Natural killer cell (primary cell): ENCODE data around the gene SOAT2. TPM values are rescaled to one million over a fixed set of nuclear protein-coding genes. Genes with fewer than 3 reads are reported as not detected.
A peak's percentile ranks its signal among the peaks of the same experiment; 100 is the strongest.

ENCODE experiments used
- ATAC-seq, 3 donors: fragments of 150-1000 bp in 2 of 3; fragments of 200-7000 bp in 1 of 3; cut with Tn5 transposase; 1 replicate in 1 of 3; 2 replicates in 2 of 3; pipeline ENCODE4 v1.10.0; 2021; ENCODE audit warnings: mild to moderate bottlenecking in 2 of 3, moderate library complexity in 2 of 3
- DNase-seq, 2 donors: peaks; one replicate each; pipeline versions ENCODE4 v3.0.0 to v3.0.0-alpha.2; 2013 to 2021; ENCODE audit warnings: mixed read lengths in 1 of 2
- H3K27ac ChIP-seq: one replicate; pipeline ENCODE4 v1.5.1; 2013; ENCODE audit warnings: mild to moderate bottlenecking, low read length
- H3K27me3 ChIP-seq: one replicate; pipeline ENCODE4 v1.6.1; 2013; ENCODE audit warnings: low read length; ENCODE audit not compliant: control insufficient read depth, insufficient read depth
- H3K36me3 ChIP-seq: one replicate; pipeline ENCODE4 v1.6.1; 2013; ENCODE audit warnings: low read length; ENCODE audit not compliant: control insufficient read depth, insufficient read depth
- H3K4me1 ChIP-seq: one replicate; pipeline ENCODE4 v1.6.1; 2013; ENCODE audit warnings: low read length; ENCODE audit not compliant: control insufficient read depth, insufficient read depth
- H3K4me3 ChIP-seq: one replicate; pipeline ENCODE4 v1.5.1; 2013; ENCODE audit warnings: low read length
- H3K9me3 ChIP-seq: one replicate; pipeline ENCODE4 v1.6.1; 2013; ENCODE audit warnings: low read length; ENCODE audit not compliant: control insufficient read depth, insufficient read depth
- H3K27ac Mint-ChIP-seq, 2 donors: one replicate each; pipeline ENCODE4 v1.8.0; 2022; ENCODE audit warnings: mild to moderate bottlenecking in 2 of 2, mixed read lengths in 2 of 2, moderate library complexity in 1 of 2
- H3K27me3 Mint-ChIP-seq, 2 donors: one replicate each; pipeline ENCODE4 v1.8.0; 2022; ENCODE audit warnings: low read depth in 2 of 2, mixed read lengths in 2 of 2
- H3K36me3 Mint-ChIP-seq: one replicate; pipeline ENCODE4 v1.8.0; 2022; ENCODE audit warnings: mixed read lengths
- H3K4me1 Mint-ChIP-seq, 2 donors: one replicate each; pipeline ENCODE4 v1.8.0; 2022; ENCODE audit warnings: mixed read lengths in 2 of 2
- H3K4me3 Mint-ChIP-seq: one replicate; pipeline ENCODE4 v1.8.0; 2022; ENCODE audit warnings: mild to moderate bottlenecking, moderate library complexity, mixed read lengths
- H3K9me3 Mint-ChIP-seq, 2 donors: one replicate each; pipeline ENCODE4 v1.8.0; 2022; ENCODE audit warnings: mixed read lengths in 2 of 2
- WGBS: methylation state at CpG from one replicate; pipeline ENCODE4 v1.1.7; 2013; ENCODE audit warnings: missing lambda C conversion rate; ENCODE audit not compliant: insufficient coverage; 5-methylcytosine and 5-hydroxymethylcytosine counted together
- intact Hi-C: fragments of 100-400 bp; cut with micrococcal nuclease; formaldehyde crosslinking; loops from one replicate; pipeline ENCODE4 v1.14.2; 2022
- total RNA-seq, 4 donors: library from RNA; stranded (reverse); fragments of 120-200 nt in 1 of 4; gene quantifications; one replicate each; pipeline versions ENCODE4 v1.2.3 to v1.2.4, GENCODE V29; 2013 to 2022
- TF ChIP-seq, protein P1 (sequence below): fragments of 200-600 bp; IDR thresholded peaks from one replicate; pipeline ENCODE4 v1.8.0; 2022; ENCODE audit warnings: antibody characterized with exemption

SOAT2 gene
- total RNA-seq, 3 donors from 2014 or later (not counting 1 experiment from before 2014, with no cell fraction given) = not detected

DNA sequence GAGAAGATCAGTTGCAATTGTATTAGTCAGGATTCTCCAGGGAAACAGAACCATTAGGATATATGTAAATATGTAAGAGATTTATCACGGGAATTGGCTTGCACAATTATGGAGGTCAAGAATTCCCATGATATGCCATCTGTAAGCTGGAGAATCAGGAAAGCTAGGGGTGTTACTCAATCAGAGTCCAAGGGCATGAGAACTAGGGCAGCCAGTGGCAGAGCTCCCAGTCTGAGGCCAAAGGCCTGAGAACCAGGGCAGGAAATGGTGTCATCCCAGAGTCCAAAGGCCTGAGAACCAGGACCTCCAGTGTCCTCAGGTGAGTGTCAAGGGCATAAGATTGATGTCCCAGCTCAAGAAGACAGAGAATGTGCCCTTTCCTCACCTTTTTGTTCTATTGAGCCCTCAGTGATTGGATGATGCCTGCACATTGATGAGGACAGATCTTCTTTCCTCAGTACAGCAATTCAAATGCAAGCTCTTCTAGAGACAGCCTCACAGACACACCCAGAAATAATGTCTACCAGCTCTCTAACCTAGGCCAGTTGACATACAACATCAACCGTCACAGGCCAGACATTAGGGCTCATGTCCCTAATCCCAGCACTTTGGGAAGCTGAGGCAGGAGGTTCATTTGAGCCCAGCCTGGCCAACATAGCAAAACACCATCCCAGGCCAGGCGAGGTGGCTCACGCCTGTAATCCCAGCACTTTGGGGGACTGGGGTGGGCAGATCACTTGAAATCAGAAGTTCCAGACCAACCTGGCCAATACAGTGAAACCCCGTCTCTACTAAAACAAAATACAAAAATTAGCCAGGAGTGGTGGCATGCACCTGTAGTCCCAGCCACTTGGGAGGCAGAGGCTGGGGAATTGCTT is 42.3 kb downstream of the SOAT2 start:
- H3K4me3 ChIP-seq = no peak overlapping the region
- H3K27me3 Mint-ChIP-seq = no peaks in the 10 kb centered on the region
- 90% methylated on average over 5 of the region's 5 CpGs for WGBS
- ATAC-seq (no peak), DNase-seq (no peak)
- H3K27me3 ChIP-seq = no peaks in the 10 kb centered on the region
- H3K4me1 Mint-ChIP-seq = no peaks in the 10 kb centered on the region
- no peaks in the 10 kb centered on the region for H3K9me3 Mint-ChIP-seq
- H3K4me1 ChIP-seq = no peaks in the 10 kb centered on the region
- H3K27ac ChIP-seq = no peak overlapping the region
- H3K36me3 ChIP-seq = no peaks in the 10 kb centered on the region
- TF ChIP-seq, protein P1, sequence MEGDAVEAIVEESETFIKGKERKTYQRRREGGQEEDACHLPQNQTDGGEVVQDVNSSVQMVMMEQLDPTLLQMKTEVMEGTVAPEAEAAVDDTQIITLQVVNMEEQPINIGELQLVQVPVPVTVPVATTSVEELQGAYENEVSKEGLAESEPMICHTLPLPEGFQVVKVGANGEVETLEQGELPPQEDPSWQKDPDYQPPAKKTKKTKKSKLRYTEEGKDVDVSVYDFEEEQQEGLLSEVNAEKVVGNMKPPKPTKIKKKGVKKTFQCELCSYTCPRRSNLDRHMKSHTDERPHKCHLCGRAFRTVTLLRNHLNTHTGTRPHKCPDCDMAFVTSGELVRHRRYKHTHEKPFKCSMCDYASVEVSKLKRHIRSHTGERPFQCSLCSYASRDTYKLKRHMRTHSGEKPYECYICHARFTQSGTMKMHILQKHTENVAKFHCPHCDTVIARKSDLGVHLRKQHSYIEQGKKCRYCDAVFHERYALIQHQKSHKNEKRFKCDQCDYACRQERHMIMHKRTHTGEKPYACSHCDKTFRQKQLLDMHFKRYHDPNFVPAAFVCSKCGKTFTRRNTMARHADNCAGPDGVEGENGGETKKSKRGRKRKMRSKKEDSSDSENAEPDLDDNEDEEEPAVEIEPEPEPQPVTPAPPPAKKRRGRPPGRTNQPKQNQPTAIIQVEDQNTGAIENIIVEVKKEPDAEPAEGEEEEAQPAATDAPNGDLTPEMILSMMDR = no peak
- intact Hi-C loops = no loop called here
- no peak overlapping the region for H3K27ac Mint-ChIP-seq
- H3K9me3 ChIP-seq = no peaks in the 10 kb centered on the region
- no peaks in the 10 kb centered on the region for H3K36me3 Mint-ChIP-seq
- no peak overlapping the region for H3K4me3 Mint-ChIP-seq

DNA sequence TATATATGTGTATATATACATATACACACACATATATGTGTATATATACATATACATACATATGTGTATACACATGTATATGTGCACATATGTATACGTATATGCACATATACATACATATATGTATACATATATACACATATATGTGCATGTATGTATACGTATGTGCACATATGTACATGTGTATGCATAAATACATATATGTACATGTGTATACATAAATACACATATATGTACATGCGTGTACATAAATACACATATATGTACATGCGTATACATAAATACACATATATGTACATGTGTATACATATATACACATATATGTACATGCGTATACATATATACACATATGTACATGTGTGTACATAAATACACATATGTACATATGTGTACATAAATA is 43.9 kb downstream of the SOAT2 start:
- Mint-ChIP-seq H3K27me3 (no peaks in the 10 kb centered on the region), H3K4me3 (no peak overlapping the region), H3K27ac (no peak overlapping the region), H3K4me1 (no peaks in the 10 kb centered on the region), H3K9me3 (no peaks in the 10 kb centered on the region), H3K36me3 (no peaks in the 10 kb centered on the region)
- Histone ChIP-seq H3K4me3 (no peak overlapping the region), H3K9me3 (no peaks in the 10 kb centered on the region), H3K4me1 (no peaks in the 10 kb centered on the region), H3K36me3 (no peaks in the 10 kb centered on the region), H3K27me3 (no peaks in the 10 kb centered on the region), H3K27ac (no peak overlapping the region)
- DNase-seq = no peak
- no CpG with 5 or more reads among the region's 5 CpGs for WGBS
- no peak for ATAC-seq
- intact Hi-C loops = no loop called here
- TF ChIP-seq, protein P1 = no peak

DNA sequence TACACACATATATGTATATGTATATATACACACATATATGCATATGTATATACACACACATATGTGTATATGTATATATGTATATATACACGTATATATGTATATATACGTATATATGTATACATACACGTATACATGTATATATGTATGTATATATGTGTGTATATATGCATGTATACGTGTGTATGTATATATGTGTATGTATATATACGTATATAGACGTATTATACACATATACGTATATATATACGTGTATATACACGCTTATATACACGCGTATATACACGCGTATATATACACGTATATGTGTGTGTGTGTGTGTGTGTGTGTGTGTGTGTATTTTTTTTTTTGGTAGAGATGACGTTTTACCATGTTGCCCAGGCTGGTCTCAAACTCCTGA is 44.4 kb downstream of the SOAT2 start:
- intact Hi-C loops = no loop called here
- no peaks in the 10 kb centered on the region for H3K9me3 Mint-ChIP-seq

More for the DNA sequence above, 44.4 kb downstream of the SOAT2 start:
- Histone ChIP-seq H3K27ac (no peak overlapping the region), H3K4me1 (no peaks in the 10 kb centered on the region), H3K36me3 (no peaks in the 10 kb centered on the region), H3K27me3 (no peaks in the 10 kb centered on the region), H3K4me3 (no peak overlapping the region), H3K9me3 (no peaks in the 10 kb centered on the region)
- Mint-ChIP-seq H3K4me1 (no peaks in the 10 kb centered on the region), H3K4me3 (no peak overlapping the region), H3K27me3 (no peaks in the 10 kb centered on the region), H3K27ac (no peak overlapping the region), H3K36me3 (no peaks in the 10 kb centered on the region)
- DNase-seq = no peak
- peak in 1 of 3 donors; percentile 30 for ATAC-seq
- TF ChIP-seq, protein P1 = no peak
- no CpG with 5 or more reads among the region's 15 CpGs for WGBS
